ENCODE measurements around the gene DDX59. TPM values are rescaled to one million over a fixed set of nuclear protein-coding genes. Genes with fewer than 3 reads are reported as not detected.
A peak's percentile ranks its signal among the peaks of the same experiment; 100 is the strongest.

The DDX59 gene
- total and polyA plus RNA-seq, 9 of the 15 experiments (the other 6 are each of a cell fraction or from before 2014, with no cell fraction given): 8.3 to 30.4 (median 19.8) TPM

DNA sequence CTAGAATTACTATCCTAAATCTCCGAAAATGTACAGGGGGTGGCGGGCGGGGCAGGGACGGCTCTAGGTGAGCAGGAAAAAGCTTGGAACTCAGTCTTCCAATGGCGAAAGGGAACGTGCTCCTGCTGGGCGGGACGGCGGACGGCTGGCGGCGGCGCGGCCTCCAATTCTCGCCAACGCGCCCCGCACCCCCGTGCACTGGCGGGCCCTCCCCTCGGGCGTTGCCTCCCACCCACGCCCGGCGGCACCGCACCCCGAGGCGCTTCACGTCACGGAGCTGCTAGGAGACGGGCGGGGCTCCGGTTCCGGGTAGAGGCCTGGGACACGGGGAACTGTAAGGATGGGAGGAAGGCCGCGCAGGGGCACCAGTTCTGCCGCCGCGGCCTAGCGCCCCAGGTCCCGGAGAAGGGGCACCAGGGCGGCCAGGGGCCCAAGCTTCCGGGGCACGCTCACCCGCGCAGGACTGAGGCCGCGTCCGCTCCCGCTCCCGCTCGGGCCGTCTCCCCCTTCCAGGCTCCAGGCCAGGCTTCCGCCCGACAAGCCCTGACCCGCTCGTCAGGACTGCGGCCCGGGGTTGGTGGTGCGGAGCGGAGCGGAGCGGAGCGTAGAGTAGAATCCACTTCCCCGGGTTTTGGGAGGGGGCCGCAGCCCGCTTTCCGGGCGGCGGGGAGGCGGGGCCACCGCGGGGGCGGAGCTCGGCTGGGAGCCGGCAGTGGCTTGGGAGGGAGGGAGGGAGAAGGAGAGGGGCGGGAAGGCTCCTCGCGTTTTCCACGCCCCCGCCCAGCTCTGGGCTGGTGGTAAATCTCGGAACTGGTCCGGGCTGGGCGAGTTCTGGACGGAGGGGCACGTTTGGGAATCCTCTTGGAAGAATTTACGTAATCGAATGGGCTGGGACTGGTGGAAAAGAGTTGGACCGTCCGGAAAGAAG lies at the start of gene DDX59 (continued):
- TF ChIP-seq, protein P1, sequence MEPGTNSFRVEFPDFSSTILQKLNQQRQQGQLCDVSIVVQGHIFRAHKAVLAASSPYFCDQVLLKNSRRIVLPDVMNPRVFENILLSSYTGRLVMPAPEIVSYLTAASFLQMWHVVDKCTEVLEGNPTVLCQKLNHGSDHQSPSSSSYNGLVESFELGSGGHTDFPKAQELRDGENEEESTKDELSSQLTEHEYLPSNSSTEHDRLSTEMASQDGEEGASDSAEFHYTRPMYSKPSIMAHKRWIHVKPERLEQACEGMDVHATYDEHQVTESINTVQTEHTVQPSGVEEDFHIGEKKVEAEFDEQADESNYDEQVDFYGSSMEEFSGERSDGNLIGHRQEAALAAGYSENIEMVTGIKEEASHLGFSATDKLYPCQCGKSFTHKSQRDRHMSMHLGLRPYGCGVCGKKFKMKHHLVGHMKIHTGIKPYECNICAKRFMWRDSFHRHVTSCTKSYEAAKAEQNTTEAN (CRISPR knock-in tag; IDR thresholded peaks at IDR 0.05): peak; percentile 93
- TF ChIP-seq EP300 (IDR thresholded peaks at IDR 0.05; ENCODE audit: low read length) (peak; percentile 59), ZNF717 (CRISPR knock-in tag; IDR thresholded peaks at IDR 0.05) (peak; percentile 20; the same call in 1 of the 2 replicates), ARID1B (IDR thresholded peaks at IDR 0.05) (no peak), HIVEP1 (CRISPR knock-in tag; IDR thresholded peaks at IDR 0.05) (no peak), IRF1 (CRISPR knock-in tag; IDR thresholded peaks at IDR 0.05; ENCODE audit: borderline replicate concordance) (no peak), PTTG1 (tag; IDR thresholded peaks at IDR 0.05; ENCODE audit: low read depth) (no peak), ZNF830 (CRISPR knock-in tag; IDR thresholded peaks at IDR 0.05) (peak; percentile 97), PHB (CRISPR knock-in tag; IDR thresholded peaks at IDR 0.05) (peak; percentile 63; the same call in 1 of the 2 replicates), KAT2B (IDR thresholded peaks at IDR 0.05; ENCODE audit: low read depth, low read length) (no peak), GTF2A2 (tag; IDR thresholded peaks at IDR 0.05) (0 out of 2 replicates have a peak, but pooled peaks have one; percentile 15), HNRNPL (IDR thresholded peaks at IDR 0.05; ENCODE audit: low read depth, low read length) (peak; percentile 98), HDAC1 (IDR thresholded peaks at IDR 0.05) (peak in 1 of 2 experiments; percentile 70; a peak in 2 of 4 replicates), ZNF23 (CRISPR knock-in tag; IDR thresholded peaks at IDR 0.05) (no peak), BRCA1 (IDR thresholded peaks at IDR 0.05) (no peak), BRCA1 (CRISPR knock-in tag; IDR thresholded peaks at IDR 0.05) (no peak; the same call in 1 of the 2 replicates), CC2D1A (IDR thresholded peaks at IDR 0.05) (no peak), ATF7 (IDR thresholded peaks at IDR 0.05) (peak; percentile 82), JUN (IDR thresholded peaks at IDR 0.05; ENCODE audit: borderline replicate concordance, low read depth, low read length) (no peak), JUN (CRISPR knock-in tag; IDR thresholded peaks at IDR 0.05; ENCODE audit: borderline replicate concordance) (no peak), ZBTB8A (IDR thresholded peaks at IDR 0.05; ENCODE audit: partially characterized antibody) (no peak)
- TF ChIP-seq, protein P2, sequence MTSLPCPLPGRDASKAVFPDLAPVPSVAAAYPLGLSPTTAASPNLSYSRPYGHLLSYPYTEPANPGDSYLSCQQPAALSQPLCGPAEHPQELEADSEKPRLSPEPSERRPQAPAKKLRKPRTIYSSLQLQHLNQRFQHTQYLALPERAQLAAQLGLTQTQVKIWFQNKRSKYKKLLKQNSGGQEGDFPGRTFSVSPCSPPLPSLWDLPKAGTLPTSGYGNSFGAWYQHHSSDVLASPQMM (CRISPR knock-in tag; IDR thresholded peaks at IDR 0.05): no peak
- TF ChIP-seq, protein P3, sequence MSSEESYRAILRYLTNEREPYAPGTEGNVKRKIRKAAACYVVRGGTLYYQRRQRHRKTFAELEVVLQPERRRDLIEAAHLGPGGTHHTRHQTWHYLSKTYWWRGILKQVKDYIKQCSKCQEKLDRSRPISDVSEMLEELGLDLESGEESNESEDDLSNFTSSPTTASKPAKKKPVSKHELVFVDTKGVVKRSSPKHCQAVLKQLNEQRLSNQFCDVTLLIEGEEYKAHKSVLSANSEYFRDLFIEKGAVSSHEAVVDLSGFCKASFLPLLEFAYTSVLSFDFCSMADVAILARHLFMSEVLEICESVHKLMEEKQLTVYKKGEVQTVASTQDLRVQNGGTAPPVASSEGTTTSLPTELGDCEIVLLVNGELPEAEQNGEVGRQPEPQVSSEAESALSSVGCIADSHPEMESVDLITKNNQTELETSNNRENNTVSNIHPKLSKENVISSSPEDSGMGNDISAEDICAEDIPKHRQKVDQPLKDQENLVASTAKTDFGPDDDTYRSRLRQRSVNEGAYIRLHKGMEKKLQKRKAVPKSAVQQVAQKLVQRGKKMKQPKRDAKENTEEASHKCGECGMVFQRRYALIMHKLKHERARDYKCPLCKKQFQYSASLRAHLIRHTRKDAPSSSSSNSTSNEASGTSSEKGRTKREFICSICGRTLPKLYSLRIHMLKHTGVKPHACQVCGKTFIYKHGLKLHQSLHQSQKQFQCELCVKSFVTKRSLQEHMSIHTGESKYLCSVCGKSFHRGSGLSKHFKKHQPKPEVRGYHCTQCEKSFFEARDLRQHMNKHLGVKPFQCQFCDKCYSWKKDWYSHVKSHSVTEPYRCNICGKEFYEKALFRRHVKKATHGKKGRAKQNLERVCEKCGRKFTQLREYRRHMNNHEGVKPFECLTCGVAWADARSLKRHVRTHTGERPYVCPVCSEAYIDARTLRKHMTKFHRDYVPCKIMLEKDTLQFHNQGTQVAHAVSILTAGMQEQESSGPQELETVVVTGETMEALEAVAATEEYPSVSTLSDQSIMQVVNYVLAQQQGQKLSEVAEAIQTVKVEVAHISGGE (CRISPR knock-in tag; IDR thresholded peaks at IDR 0.05): peak; percentile 52 to 90 (median 77); a peak in 5 of 6 replicates

All from K562 (cell line).